Transverse colon (tissue), 4 donors: ENCODE data around the gene ZNF862. TPM values are rescaled to one million over a fixed set of nuclear protein-coding genes. Genes with fewer than 3 reads are reported as not detected.

ENCODE experiments used
- DNase-seq: peaks from one replicate; pipeline ENCODE4 v3.0.0-alpha.2; 2019
- H3K27ac ChIP-seq, 4 donors: fragments of 200-600 bp; sonication (generic); 2 replicates each; pipeline ENCODE4 v1.5.1; 2016 to 2018; ENCODE audit warnings: inconsistent platforms in 4 of 4
- H3K27me3 ChIP-seq: fragments of 200-600 bp; sonication (generic); 2 replicates; pipeline ENCODE4 v1.5.1; 2017; ENCODE audit warnings: inconsistent platforms
- H3K36me3 ChIP-seq, 4 donors: fragments of 200-600 bp; sonication (generic); 2 replicates each; pipeline ENCODE4 v1.5.1; 2017 to 2019; ENCODE audit warnings: inconsistent platforms in 4 of 4
- H3K4me1 ChIP-seq, 4 donors: fragments of 200-600 bp; sonication (generic); 2 replicates each; pipeline ENCODE4 v1.5.1; 2017 to 2020; ENCODE audit warnings: inconsistent platforms in 4 of 4
- H3K4me3 ChIP-seq, 4 donors: fragments of 200-600 bp; sonication (generic); 1 replicate in 1 of 4; 2 replicates in 3 of 4; pipeline versions ENCODE4 v1.5.1 to v1.6.1; 2017 to 2019; ENCODE audit warnings: inconsistent platforms in 4 of 4
- H3K9me3 ChIP-seq, 2 donors: fragments of 200-600 bp; sonication (generic); 2 replicates each; pipeline ENCODE4 v1.5.1; 2017 to 2019; ENCODE audit warnings: inconsistent platforms in 2 of 2
- EP300 ChIP-seq: sonication (generic); formaldehyde crosslinking; IDR thresholded peaks from one replicate; pipeline ENCODE4 v1.6.1; 2017; ENCODE audit warnings: antibody characterized with exemption, low read depth
- POLR2A ChIP-seq: fragments of 450-650 bp; IDR thresholded peaks from one replicate; pipeline ENCODE4 v1.6.1; 2016; ENCODE audit warnings: antibody characterized with exemption, mild to moderate bottlenecking, moderate library complexity
- POLR2AphosphoS5 ChIP-seq, 3 donors: sonication (generic); formaldehyde crosslinking; IDR thresholded peaks; one replicate each; pipeline ENCODE4 v1.6.1; 2016; ENCODE audit warnings: antibody characterized with exemption in 3 of 3
- WGBS, 2 donors: methylation state at CpG; one replicate each; pipeline ENCODE4 v1.1.5; 2018; ENCODE audit warnings: low coverage in 1 of 2; 5-methylcytosine and 5-hydroxymethylcytosine counted together
- in situ Hi-C, 4 donors: fragments of 200-750 bp; cut with MboI; loops; one replicate each; pipeline versions ENCODE4 v1.15.0 to v1.15.1; 2017; ENCODE audit warnings: low sequenced_read_pairs in 3 of 4, low pct_ligation_motif_present in 1 of 4, low pct_unique_long_range_greater_than_20kb in 1 of 4
- intact Hi-C: fragments of 100-400 bp; cut with DNase I; formaldehyde crosslinking; loops from one replicate; pipeline ENCODE4 v1.15.1; 2023; ENCODE audit warnings: low total_unique reads
- total RNA-seq, 4 donors: library from RNA; depleted of rRNA; stranded (reverse); fragments of >200 nt; gene quantifications; one replicate each; pipeline ENCODE4 v1.1.0, GENCODE V29; 2016
- TF ChIP-seq, protein P1 (sequence below), 5 experiments: fragments of 200-600 bp in 3 of 5; fragments of 450-650 bp in 2 of 5; sonication (generic) in 3 of 5; IDR thresholded peaks; 1 replicate in 2 of 5; 2 replicates in 3 of 5; pipeline ENCODE4 v1.5.1; 2016 to 2017; ENCODE audit warnings: antibody characterized with exemption in 5 of 5, inconsistent platforms in 3 of 5, mild to moderate bottlenecking in 2 of 5, moderate library complexity in 1 of 5

ZNF862 gene
- total RNA-seq, 4 donors from 2014 or later = 12.7 to 23.5 (median 17.6) TPM

DNA sequence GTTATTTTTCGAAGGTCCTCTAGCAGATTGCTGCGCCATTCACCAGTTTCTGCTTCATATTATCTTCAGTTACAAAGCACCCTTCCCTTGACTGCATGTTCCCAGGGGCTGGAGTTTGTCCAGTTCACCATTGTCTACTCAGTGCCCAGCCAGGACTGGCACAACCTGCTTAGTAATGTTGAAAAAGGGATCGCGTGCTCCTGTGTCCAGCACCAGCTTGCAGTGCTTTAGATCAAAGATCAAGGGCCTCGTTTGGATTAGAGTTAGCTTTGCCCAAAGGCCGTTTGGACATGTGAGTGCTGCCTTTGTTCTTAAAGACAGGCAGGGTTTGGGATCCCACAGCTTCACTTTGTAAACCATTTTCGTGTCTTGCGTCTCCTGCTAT lies 36.5 kb downstream of the ZNF862 start:
- Histone ChIP-seq H3K27me3 (no peaks in the 10 kb centered on the region), H3K9me3 (no peaks in the 10 kb centered on the region), H3K27ac (no peak overlapping the region), H3K4me3 (peak overlapping the region in 1 of 4 donors; percentile 72), H3K36me3 (no peaks in the 10 kb centered on the region), H3K4me1 (peaks cover 6 to 19% (median 17%) of the 10 kb centered on the region in 4 donors)
- WGBS, 2 donors = 73 to 92% methylated on average over 2 to 8 of the region's 8 CpGs
- intact Hi-C loops (no loop called here), in situ Hi-C loops (no loop called here)
- no peak for DNase-seq
- TF ChIP-seq, protein P1, sequence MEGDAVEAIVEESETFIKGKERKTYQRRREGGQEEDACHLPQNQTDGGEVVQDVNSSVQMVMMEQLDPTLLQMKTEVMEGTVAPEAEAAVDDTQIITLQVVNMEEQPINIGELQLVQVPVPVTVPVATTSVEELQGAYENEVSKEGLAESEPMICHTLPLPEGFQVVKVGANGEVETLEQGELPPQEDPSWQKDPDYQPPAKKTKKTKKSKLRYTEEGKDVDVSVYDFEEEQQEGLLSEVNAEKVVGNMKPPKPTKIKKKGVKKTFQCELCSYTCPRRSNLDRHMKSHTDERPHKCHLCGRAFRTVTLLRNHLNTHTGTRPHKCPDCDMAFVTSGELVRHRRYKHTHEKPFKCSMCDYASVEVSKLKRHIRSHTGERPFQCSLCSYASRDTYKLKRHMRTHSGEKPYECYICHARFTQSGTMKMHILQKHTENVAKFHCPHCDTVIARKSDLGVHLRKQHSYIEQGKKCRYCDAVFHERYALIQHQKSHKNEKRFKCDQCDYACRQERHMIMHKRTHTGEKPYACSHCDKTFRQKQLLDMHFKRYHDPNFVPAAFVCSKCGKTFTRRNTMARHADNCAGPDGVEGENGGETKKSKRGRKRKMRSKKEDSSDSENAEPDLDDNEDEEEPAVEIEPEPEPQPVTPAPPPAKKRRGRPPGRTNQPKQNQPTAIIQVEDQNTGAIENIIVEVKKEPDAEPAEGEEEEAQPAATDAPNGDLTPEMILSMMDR (IDR thresholded peaks at IDR 0.05) = no peak
- TF ChIP-seq EP300 (no peak), POLR2AphosphoS5 (IDR thresholded peaks at IDR 0.05) (no peak), POLR2A (no peak)

DNA sequence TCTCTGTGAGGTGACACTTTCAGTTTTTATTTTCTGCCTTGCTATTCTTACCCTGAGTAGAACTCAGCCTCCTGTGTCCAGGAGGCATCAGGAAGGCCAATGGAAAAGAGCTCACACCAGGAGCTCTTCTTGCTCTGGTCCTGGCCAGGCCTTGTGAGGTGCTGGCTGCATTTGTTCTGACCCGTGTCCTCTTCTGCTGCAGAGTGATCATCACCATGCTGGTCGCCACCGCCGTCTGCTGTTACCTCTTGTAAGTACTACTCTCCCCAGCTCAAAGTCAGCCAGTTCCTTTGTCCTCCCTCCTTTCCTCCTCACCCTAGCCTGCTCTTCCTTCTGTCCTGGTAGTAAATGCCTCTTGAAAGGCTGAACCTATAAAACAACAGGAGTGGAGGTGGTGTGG lies 37.2 kb downstream of the ZNF862 start:
- intact Hi-C loops = no loop called here
- H3K4me1 ChIP-seq = peaks cover 6 to 19% (median 17%) of the 10 kb centered on the region in 4 donors

DNA sequence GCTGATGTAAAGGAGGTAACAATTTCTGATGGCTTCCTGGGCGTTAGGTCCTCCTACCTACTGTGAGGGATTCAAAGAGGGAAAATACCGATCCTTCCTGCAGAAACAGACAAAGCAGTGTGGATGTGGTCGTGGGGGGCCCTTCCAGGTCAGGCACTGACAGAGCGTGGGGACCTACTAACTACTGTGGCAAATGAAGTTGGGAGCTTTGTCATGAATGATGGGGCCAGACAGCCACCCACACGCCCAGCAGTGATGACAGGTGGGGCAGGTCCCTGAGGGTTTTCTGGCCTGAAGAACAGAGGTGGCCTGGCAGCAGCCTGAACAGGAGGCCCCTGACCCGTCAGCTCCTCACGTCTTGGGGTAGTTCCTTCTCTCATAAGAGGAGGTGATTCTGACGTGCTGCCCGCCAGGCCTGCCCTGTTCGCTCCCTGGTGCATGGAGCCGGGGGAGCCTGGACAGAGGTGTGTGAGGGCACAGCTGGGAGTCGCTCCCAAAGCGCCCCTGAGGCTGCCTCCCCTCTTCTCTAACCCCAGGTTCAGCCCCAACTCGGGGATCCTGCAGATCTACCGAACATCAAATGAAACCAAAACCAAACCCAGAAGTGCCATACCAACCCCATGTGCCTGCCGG lies 39.8 kb downstream of the ZNF862 start:
- intact Hi-C loops (no loop called here), in situ Hi-C loops (no loop called here)
- H3K36me3 ChIP-seq = no peaks in the 10 kb centered on the region
- H3K27me3 ChIP-seq = no peaks in the 10 kb centered on the region
- no peak for TF ChIP-seq EP300
- TF ChIP-seq, protein P1 (IDR thresholded peaks at IDR 0.05) = no peak
- no peak for TF ChIP-seq POLR2A
- TF ChIP-seq POLR2AphosphoS5 (IDR thresholded peaks at IDR 0.05) = no peak
- no peak overlapping the region for H3K4me3 ChIP-seq
- no peak for DNase-seq
- WGBS, 2 donors = 51 to 76% methylated on average over 4 to 16 of the region's 16 CpGs
- H3K9me3 ChIP-seq = no peaks in the 10 kb centered on the region
- peak overlapping the region; percentile 8 to 44 (median 22) for H3K27ac ChIP-seq
- peaks cover 6 to 22% (median 8%) of the 10 kb centered on the region in 4 donors for H3K4me1 ChIP-seq

More for the DNA sequence above, 37.2 kb downstream of the ZNF862 start:
- Histone ChIP-seq H3K27me3 (no peaks in the 10 kb centered on the region), H3K4me3 (no peak overlapping the region), H3K36me3 (no peaks in the 10 kb centered on the region), H3K27ac (no peak overlapping the region), H3K9me3 (no peaks in the 10 kb centered on the region)
- 87 to 98% methylated on average over 4 of the region's 4 CpGs for WGBS, 2 donors
- DNase-seq = no peak
- in situ Hi-C loops = no loop called here
- TF ChIP-seq, protein P1 (IDR thresholded peaks at IDR 0.05) = no peak
- TF ChIP-seq POLR2A (no peak), EP300 (no peak), POLR2AphosphoS5 (IDR thresholded peaks at IDR 0.05) (no peak)

DNA sequence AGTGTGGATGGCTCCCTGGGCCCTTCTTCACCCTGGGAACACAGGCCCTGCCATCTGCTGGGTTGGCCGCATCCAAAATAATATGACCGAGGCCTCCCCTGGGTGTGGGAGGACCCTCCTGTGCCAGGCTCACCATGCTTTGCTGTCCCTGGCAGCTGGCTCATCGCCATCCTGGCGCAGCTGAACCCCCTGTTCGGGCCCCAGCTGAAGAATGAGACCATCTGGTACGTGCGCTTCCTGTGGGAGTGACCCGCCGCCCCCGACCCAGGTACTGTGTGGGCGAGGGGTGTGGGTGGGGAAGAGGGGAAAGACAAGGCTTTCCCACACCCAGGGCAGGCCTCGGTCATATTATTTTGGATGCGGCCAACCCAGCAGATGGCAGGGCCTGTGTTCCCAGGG lies 40.3 kb downstream of the ZNF862 start:
- 94% methylated on average over 13 of the region's 13 CpGs; no CpG with 5 or more reads in 1 of the 2 donors for WGBS, 2 donors
- no peaks in the 10 kb centered on the region for H3K27me3 ChIP-seq
- peaks cover 4 to 25% (median 7%) of the 10 kb centered on the region in 4 donors for H3K4me1 ChIP-seq
- no peak for DNase-seq
- peak overlapping the region in 2 of 4 donors; percentile 8 to 44 for H3K27ac ChIP-seq
- H3K36me3 ChIP-seq = no peaks in the 10 kb centered on the region
- no peaks in the 10 kb centered on the region for H3K9me3 ChIP-seq
- intact Hi-C loops (no loop called here), in situ Hi-C loops (no loop called here)
- TF ChIP-seq POLR2AphosphoS5 (IDR thresholded peaks at IDR 0.05) (no peak), POLR2A (no peak), EP300 (no peak)
- TF ChIP-seq, protein P1 (IDR thresholded peaks at IDR 0.05) = no peak
- no peak overlapping the region for H3K4me3 ChIP-seq
